ENCODE data around the gene FLNA. TPM values are rescaled to one million over a fixed set of nuclear protein-coding genes. Genes with fewer than 3 reads are reported as not detected.
A peak's percentile ranks its signal among the peaks of the same experiment; 100 is the strongest.

Gene FLNA
- total and polyA plus RNA-seq, 9 of the 15 experiments (the other 6 are each of a cell fraction or from before 2014, with no cell fraction given): 6.2 to 735 (median 135) TPM

- no peak for ATAC-seq
- no peak for TF ChIP-seq RNF219 (CRISPR knock-in tag; IDR thresholded peaks at IDR 0.05)
- no peak for TF ChIP-seq ATF4 (CRISPR knock-in tag; IDR thresholded peaks at IDR 0.05)
- TF ChIP-seq KDM2B (CRISPR knock-in tag; IDR thresholded peaks at IDR 0.05): no peak
- no peak for TF ChIP-seq ATF3 (IDR thresholded peaks at IDR 0.05)
- TF ChIP-seq ATF3 (CRISPR knock-in tag; conservative IDR thresholded peaks at IDR 0.05): no peak
- no peak for TF ChIP-seq ATF6 (CRISPR knock-in tag; IDR thresholded peaks at IDR 0.05)
- TF ChIP-seq ZNF431 (CRISPR knock-in tag; IDR thresholded peaks at IDR 0.05): no peak
- TF ChIP-seq PHF21A (IDR thresholded peaks at IDR 0.05; ENCODE audit: borderline replicate concordance, low read depth): no peak
- no peak for TF ChIP-seq KLF10 (CRISPR knock-in tag; IDR thresholded peaks at IDR 0.05)
- ChIA-PET POLR2A (interaction anchor here (0.6 to 3.2 kb wide), 2 partner anchors 21 to 74 kb away, joined by 4 to 11 read pairs; partner anchors contain the start of gene RPL10), CTCF (ENCODE audit: low intra/inter-chr PET ratio) (no interaction called here)
- no peak overlapping the region for H2AFZ ChIP-seq (ENCODE audit: low read depth, low read length)
- H3K9me1 ChIP-seq (ENCODE audit: control insufficient read depth, insufficient read depth, low read length): no peaks in the 10 kb centered on the region
- no peaks in the 10 kb centered on the region for H4K20me1 ChIP-seq (replicated peaks; ENCODE audit: control insufficient read depth, insufficient read depth, low read length)
- no peaks in the 10 kb centered on the region for H3K79me2 ChIP-seq (ENCODE audit: control insufficient read depth, insufficient read depth, low read length)
- peaks cover 0 to 20% of the 10 kb centered on the region in 2 experiments; a peak in 2 of 5 replicates for H3K4me1 ChIP-seq (replicated peaks in 1 of 2; ENCODE audit: control insufficient read depth in 2 of 2, insufficient read depth in 2 of 2, low read length in 2 of 2)
- no peak for FAIRE-seq
- H3K36me3 ChIP-seq (ENCODE audit: control insufficient read depth, insufficient read depth, low read length): no peaks in the 10 kb centered on the region
- no peak overlapping the region for H3K4me3 ChIP-seq
- intact Hi-C loops (cut with micrococcal nuclease): no loop called here
- DNase-seq (ENCODE audit: extremely low read depth in 1 of 4, low spot score in 3 of 4): no peak
- WGBS (ENCODE audit: insufficient coverage, low coverage, missing lambda C conversion rate): 73% methylated on average over 8 of the region's 8 CpGs
- H3K9me3 ChIP-seq (replicated peaks; ENCODE audit: control insufficient read depth, insufficient read depth, low read depth, low read length): no peaks in the 10 kb centered on the region
- BruUV-seq (replicated peaks): no TSS peak
- in situ Hi-C loops (cut with MboI): no loop called here
- H3K27me3 ChIP-seq (ENCODE audit: control insufficient read depth in 2 of 2, insufficient read depth in 2 of 2, low read length in 2 of 2): no peaks in the 10 kb centered on the region
- H3K27ac ChIP-seq (ENCODE audit: extremely low read depth, low read depth, low read length): no peak overlapping the region
- peak overlapping the region in 1 of 2 experiments; percentile 74; a peak in 1 of 4 replicates for H3K9ac ChIP-seq (ENCODE audit: insufficient read depth in 1 of 2, low read depth in 2 of 2, low read length in 2 of 2)
- H3K4me2 ChIP-seq (ENCODE audit: insufficient read depth, low read length): no peak overlapping the region
Measured at GRCh38 chrX:154419189-154419588, 44.8 kb upstream of the FLNA start.
